Pancreas (tissue), 10 donors: Measurements from ENCODE around the gene CTXND2. TPM values are rescaled to one million over a fixed set of nuclear protein-coding genes. Genes with fewer than 3 reads are reported as not detected.
"Not testable (repeated sequence)": the region's sequence is repeated elsewhere in the genome, so short reads cannot be mapped to it uniquely, and the experiment has no call there.

Experiments
- ATAC-seq, 4 donors: fragments of 200-7000 bp; cut with Tn5 transposase; one replicate each; pipeline versions ENCODE4 v1.8.0 to v1.9.1; 2020; ENCODE audit warnings: mild to moderate bottlenecking in 4 of 4, moderate library complexity in 4 of 4
- DNase-seq, 6 donors: peaks; one replicate each; pipeline ENCODE4 v3.0.0-alpha.2; 2020
- FAIRE-seq: peaks from 2 replicates; lab custom pipeline; 2012; peaks lifted over from hg19 to GRCh38; lab: Jason Lieb, UNC
- H3K27ac ChIP-seq, 4 donors: fragments of 200-600 bp; sonication (generic); 1 replicate in 3 of 4; 2 replicates in 1 of 4; pipeline versions ENCODE4 v1.5.0 to v1.8.0; 2020
- H3K27me3 ChIP-seq, 4 donors: fragments of 200-600 bp; one replicate each; pipeline ENCODE4 v1.8.0; 2021
- H3K36me3 ChIP-seq, 3 donors: fragments of 200-600 bp; sonication (generic) in 1 of 3; one replicate each; pipeline versions ENCODE4 v1.5.0 to v1.8.0; 2020 to 2021
- H3K4me1 ChIP-seq, 3 donors: fragments of 200-600 bp; one replicate each; pipeline ENCODE4 v1.8.0; 2021
- H3K4me3 ChIP-seq, 4 donors: fragments of 200-600 bp; sonication (generic) in 2 of 4; one replicate each; pipeline versions ENCODE4 v1.5.0 to v1.8.0; 2020 to 2021
- H3K9me3 ChIP-seq, 4 donors: fragments of 200-600 bp; one replicate each; pipeline ENCODE4 v1.8.0; 2021
- WGBS, 2 donors: extraction: QIAGEN DNeasy Blood & Tissue Kit; methylation state at CpG; one replicate each; pipeline ENCODE4 v1.1.7; 2013; 5-methylcytosine and 5-hydroxymethylcytosine counted together
- intact Hi-C, 3 donors: fragments of 100-400 bp; cut with DNase I; formaldehyde crosslinking; loops; one replicate each; pipeline versions ENCODE4 v1.11.1 to v1.14.2; 2022
- polyA plus RNA-seq, 2 donors: library from polyadenylated mRNA; stranded (reverse); fragments of 200-250 nt; gene quantifications; one replicate each; pipeline ENCODE4 v1.2.3, GENCODE V29; 2013
- total RNA-seq, 6 donors: library from RNA; stranded (reverse); fragmentation: NEBNext Ultra II Directional in 4 of 6; extraction: Animal tissue kit (Norgen Biotek cat#: 25700) in 4 of 6; gene quantifications; one replicate each; pipeline versions ENCODE4 v1.2.1 to v1.2.4, GENCODE V29; 2021 to 2023
- TF ChIP-seq, protein P1 (sequence below), 4 donors: fragments of 200-600 bp; sonication (generic) in 3 of 4; IDR thresholded peaks; one replicate each; pipeline versions ENCODE4 v1.5.0 to v1.8.0; 2021; ENCODE audit warnings: antibody characterized with exemption in 4 of 4
- donor health status: healthy with polysubstance abuse.
- donor health status: DM: no; HTN: no; CAD: no; lungs with moderate emphysema.
- donor health status: DM: no; HTN: no; CAD: no.
- donor health status: control.
- donor health status: control.
- donor health status: Bipolar disorder and iron deficiency.
- donor health status: DM: yes; HTN: yes; CAD: no.
- donor health status: DM: no; HTN: no; CAD: no.
- donor health status: DM: no; HTN: no; CAD: no.
- donor health status: DM: yes; HTN: yes; CAD: no.

Gene CTXND2
- total and polyA plus RNA-seq, 8 donors, result not detected

DNA sequence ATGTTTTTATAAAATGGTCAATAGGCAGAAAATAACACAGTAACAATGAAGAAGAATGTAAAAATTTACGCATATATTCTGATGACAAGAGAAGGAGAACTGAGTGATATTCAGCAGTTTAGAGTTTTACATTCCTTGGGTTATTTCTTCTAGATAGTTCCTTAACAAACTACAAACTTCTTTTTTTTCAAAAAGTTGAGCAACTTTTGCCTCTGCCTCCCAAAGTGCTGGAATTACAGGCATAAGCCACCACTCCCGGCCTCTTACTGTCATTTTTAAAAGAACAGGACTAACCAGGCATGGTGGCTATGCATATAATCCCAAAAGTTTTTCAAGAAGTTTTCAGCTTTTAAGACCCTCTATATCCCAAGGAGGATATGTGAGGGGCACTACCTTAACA, 43.5 kb upstream of the CTXND2 start:
- ATAC-seq (peak in 2 of 4 donors; percentile 25 to 41), FAIRE-seq (no peak), DNase-seq (no peak)
- 76 to 85% methylated on average over 2 of the region's 2 CpGs for WGBS, 2 donors
- TF ChIP-seq, protein P1, sequence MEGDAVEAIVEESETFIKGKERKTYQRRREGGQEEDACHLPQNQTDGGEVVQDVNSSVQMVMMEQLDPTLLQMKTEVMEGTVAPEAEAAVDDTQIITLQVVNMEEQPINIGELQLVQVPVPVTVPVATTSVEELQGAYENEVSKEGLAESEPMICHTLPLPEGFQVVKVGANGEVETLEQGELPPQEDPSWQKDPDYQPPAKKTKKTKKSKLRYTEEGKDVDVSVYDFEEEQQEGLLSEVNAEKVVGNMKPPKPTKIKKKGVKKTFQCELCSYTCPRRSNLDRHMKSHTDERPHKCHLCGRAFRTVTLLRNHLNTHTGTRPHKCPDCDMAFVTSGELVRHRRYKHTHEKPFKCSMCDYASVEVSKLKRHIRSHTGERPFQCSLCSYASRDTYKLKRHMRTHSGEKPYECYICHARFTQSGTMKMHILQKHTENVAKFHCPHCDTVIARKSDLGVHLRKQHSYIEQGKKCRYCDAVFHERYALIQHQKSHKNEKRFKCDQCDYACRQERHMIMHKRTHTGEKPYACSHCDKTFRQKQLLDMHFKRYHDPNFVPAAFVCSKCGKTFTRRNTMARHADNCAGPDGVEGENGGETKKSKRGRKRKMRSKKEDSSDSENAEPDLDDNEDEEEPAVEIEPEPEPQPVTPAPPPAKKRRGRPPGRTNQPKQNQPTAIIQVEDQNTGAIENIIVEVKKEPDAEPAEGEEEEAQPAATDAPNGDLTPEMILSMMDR (IDR thresholded peaks at IDR 0.05), result no peak
- Histone ChIP-seq H3K9me3 (no peaks in the 10 kb centered on the region), H3K36me3 (peaks cover 0 to 9% (median 0%) of the 10 kb centered on the region in 3 donors), H3K27ac (no peak overlapping the region), H3K4me3 (no peak overlapping the region), H3K27me3 (no peaks in the 10 kb centered on the region), H3K4me1 (peaks cover 10 to 20% (median 16%) of the 10 kb centered on the region in 3 donors)
- intact Hi-C loops, result no loop called here

DNA sequence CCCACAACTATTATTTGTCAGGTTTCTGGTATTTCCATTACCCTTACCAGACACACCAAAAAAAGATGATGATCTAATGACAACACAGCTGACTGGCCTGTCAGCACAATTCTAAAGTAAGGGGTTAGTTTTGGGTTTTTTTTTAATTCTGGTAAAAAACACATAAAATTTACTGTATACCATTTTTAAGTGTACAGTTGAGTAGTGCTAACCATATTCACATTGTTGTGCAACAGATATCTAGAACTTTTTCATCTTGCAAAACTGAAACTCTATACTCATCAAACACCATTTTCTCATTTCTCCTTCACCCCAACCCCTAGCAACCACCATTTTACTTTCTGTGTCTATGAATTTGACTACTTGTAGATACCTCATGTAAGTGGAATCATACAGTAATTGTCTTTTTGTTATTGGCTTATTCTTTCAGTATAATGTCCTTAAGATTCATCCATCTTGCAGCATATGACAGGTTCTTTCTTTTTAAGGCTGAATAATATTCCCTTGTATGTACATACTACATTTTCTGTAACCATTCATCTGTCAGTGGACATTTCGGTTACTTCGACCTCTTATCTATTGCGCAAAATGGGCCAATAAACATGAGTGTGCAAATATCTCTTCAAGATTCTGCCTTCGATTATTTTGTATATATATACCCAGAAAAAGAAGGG, 40.3 kb upstream of the CTXND2 start:
- intact Hi-C loops, result no loop called here
- peaks cover 10 to 18% (median 16%) of the 10 kb centered on the region in 3 donors for H3K4me1 ChIP-seq
- DNase-seq (no peak), ATAC-seq (no peak), FAIRE-seq (no peak)
- no peak overlapping the region for H3K27ac ChIP-seq
- no peaks in the 10 kb centered on the region for H3K36me3 ChIP-seq
- H3K27me3 ChIP-seq, result no peaks in the 10 kb centered on the region
- 81 to 83% methylated on average over 4 of the region's 4 CpGs for WGBS, 2 donors
- H3K4me3 ChIP-seq, result no peak overlapping the region
- TF ChIP-seq, protein P1 (IDR thresholded peaks at IDR 0.05), result no peak
- H3K9me3 ChIP-seq, result no peaks in the 10 kb centered on the region

DNA sequence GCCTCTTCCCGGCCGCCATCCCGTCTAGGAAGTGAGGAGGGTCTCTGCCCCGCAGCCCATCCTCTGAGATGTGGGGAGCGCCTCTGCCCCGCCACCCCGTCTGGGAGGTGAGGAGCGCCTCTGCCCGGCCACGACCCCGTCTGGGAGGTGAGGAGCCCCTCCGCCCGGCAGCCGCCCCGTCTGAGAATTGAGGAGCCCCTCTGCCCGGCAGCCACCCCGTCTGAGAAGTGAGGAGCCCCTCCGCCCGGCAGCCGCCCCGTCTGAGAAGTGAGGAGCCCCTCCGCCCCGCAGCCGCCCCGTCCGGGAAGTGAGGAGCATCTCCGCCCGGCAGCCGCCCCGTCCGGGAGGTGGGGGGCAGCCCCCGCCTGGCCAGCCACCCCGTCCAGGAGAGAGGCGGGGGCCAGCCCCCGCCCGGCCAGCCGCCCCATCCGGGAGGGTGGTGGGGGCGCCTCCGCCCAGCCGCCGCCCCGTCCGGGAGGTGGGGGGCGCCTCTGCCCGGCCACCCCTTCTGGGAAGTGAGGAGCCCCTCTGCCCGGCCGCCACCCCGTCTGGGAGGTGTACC, 36.1 kb upstream of the CTXND2 start:
- WGBS, 2 donors, result 97 to 98% methylated on average over 39 to 49 of the region's 49 CpGs
- H3K27me3 ChIP-seq, ATAC-seq, H3K36me3 ChIP-seq, intact Hi-C loops, H3K4me3 ChIP-seq, FAIRE-seq, H3K9me3 ChIP-seq, H3K27ac ChIP-seq: not testable (repeated sequence)
- peaks cover 0 to 14% (median 5%) of the 10 kb centered on the region in 3 donors for H3K4me1 ChIP-seq
- peak in 2 of 6 donors; percentile 24 to 47 for DNase-seq

DNA sequence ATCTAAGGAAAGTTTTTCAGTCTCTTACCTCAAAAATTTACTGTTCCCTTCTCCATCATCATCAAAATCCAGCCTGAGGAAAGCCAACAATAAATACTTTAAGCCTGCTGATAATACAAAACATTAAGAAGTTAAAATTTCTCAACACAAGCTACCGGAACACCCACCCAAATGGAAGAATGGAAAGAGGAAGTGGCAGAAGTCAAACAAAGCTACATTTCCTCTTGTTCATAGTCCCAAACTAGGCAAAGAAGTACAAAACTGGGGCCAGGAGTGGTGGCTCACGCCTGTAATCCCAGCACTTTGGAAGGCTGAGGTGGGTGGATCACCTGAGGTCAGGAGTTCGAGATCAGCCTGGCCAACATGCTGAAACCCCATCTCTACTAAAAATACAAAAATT, 34.2 kb upstream of the CTXND2 start:
- Histone ChIP-seq H3K27ac (peak overlapping the region in 2 of 4 donors; percentile 54 to 55), H3K4me1 (peaks cover 0 to 14% (median 5%) of the 10 kb centered on the region in 3 donors)
- intact Hi-C loops, H3K27me3 ChIP-seq, FAIRE-seq, DNase-seq, H3K4me3 ChIP-seq, H3K36me3 ChIP-seq, H3K9me3 ChIP-seq: not testable (repeated sequence)
- peak in 2 of 4 donors; percentile 35 to 39 for ATAC-seq
- 84 to 92% methylated on average over 3 of the region's 3 CpGs for WGBS, 2 donors

- FAIRE-seq (no peak), DNase-seq (no peak), ATAC-seq (no peak)
- intact Hi-C loops, result no loop called here
- TF ChIP-seq, protein P1 (IDR thresholded peaks at IDR 0.05), result no peak
- H3K4me1 ChIP-seq, result no peaks in the 10 kb centered on the region
- no peaks in the 10 kb centered on the region for H3K27me3 ChIP-seq
- H3K4me3 ChIP-seq, result no peak overlapping the region
- 88 to 89% methylated on average over 2 of the region's 2 CpGs for WGBS, 2 donors
- no peaks in the 10 kb centered on the region for H3K36me3 ChIP-seq
- no peak overlapping the region for H3K27ac ChIP-seq
- H3K9me3 ChIP-seq, result no peaks in the 10 kb centered on the region
Measured at GRCh38 chr1:150863724-150864123, 23.2 kb upstream of the CTXND2 start.

GRCh38 chr1:150864200-150864599, 22.7 kb upstream of the CTXND2 start:
- 77 to 80% methylated on average over 3 of the region's 3 CpGs for WGBS, 2 donors
- FAIRE-seq, result not testable (repeated sequence)

More at GRCh38 chr1:150864200-150864599, 22.7 kb upstream of the CTXND2 start:
- H3K36me3 ChIP-seq, intact Hi-C loops, ATAC-seq, H3K27ac ChIP-seq, H3K27me3 ChIP-seq, DNase-seq, H3K4me3 ChIP-seq, H3K9me3 ChIP-seq, H3K4me1 ChIP-seq: not testable (repeated sequence)
